Renal cortical epithelial cell (primary cell): ENCODE results near the gene RPL28. TPM values are rescaled to one million over a fixed set of nuclear protein-coding genes. Genes with fewer than 3 reads are reported as not detected.
A peak's percentile ranks its signal among the peaks of the same experiment; 100 is the strongest.
"Not testable (repeated sequence)": the region's sequence is repeated elsewhere in the genome, so short reads cannot be mapped to it uniquely, and the experiment has no call there.

ENCODE experiments used
- DNase-seq: peaks from one replicate; pipeline ENCODE4 v3.0.0-alpha.2; 2011; ENCODE audit warnings: low read depth
- total RNA-seq: library from RNA; depleted of rRNA; stranded (reverse); fragments of >200 nt; gene quantifications from 2 replicates; pipeline ENCODE4 v1.2.3, GENCODE V29; 2014

The RPL28 gene
- total RNA-seq, 1 donor from 2014 or later: 303 TPM

- DNase-seq: no peak
Measured at GRCh38 chr19:55392820-55393761, 7.4 kb downstream of the RPL28 start.

GRCh38 chr19:55398200-55398925, 12.6 kb downstream of the RPL28 start:
- no peak for DNase-seq

DNA sequence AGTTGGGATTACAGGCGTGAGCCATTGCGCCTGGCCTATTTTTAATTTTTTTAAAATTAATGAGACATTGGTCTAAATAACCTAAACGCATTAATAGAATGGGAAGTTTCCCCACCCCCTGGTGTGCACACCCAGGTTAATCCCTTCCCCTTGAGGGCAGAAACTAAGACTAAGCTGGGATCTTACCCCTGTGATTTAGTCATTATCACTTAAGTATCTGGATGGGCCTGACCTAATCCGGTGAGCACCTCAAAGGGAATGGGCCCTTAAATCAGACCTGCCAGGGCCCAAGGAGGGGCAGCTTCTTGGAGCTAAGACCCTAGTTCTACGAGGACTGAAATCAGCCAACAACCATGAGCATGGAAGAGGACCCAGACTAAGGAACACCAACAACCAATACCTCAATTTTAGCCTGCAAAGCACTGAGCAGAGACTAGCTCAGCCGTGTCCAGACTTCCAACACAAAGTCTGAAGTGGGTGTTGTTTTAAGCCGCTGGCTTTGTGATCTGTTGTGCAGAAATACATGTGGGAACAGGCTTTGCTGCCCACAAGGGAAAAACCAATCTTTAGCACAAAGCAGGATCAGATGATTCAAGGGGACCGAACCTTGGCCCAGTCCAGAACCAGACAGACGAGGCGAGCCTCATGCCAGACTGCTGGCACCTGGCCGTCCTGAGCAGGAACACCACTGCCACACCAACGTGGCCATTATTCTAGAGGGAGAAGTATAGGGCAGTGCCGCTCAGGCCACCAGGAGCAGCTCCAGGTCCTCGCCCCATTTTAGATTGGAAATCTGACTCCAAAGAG, 14.8 kb downstream of the RPL28 start:
- no peak for DNase-seq

DNA sequence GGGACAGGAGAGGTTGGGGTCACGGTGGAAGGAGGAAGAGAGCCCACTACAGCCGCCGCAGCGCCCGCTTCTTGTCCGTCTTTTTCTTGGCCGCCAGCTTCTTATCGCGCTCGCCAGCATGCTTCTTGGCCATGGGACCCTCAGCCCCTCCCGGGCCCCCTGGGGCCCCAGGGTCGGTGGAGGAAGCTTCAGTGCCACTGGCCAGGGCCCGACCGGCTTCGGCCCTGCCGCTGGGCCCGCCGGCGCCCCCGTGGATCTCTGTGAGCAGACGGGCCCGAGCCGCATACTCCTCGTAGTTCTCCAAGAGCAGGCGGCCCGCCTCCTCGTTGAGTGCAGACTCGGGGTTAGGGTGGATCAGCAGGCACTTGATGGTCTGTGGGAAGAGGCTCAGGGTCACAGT, 15.7 kb downstream of the RPL28 start:
- not testable (repeated sequence) for DNase-seq

DNA sequence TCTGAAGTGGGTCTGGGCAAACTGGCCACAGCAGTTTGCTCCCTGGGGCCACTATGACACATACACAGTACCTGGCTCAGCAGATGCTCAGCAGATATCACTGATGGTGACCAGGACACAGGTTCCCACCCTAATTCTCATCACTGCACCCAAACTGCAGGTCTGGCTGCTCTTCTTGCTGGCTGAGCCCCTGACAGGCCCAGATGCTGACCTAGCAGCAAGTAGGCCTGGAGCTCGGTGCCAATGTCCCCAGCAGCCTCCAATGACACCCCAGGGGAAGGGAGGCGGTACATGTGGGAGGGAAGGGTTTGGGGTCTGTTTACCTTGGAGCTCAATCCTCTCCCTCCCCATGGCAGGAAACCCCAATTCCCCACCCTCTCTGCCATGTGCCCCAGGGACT, 16.8 kb downstream of the RPL28 start:
- no peak for DNase-seq

DNA sequence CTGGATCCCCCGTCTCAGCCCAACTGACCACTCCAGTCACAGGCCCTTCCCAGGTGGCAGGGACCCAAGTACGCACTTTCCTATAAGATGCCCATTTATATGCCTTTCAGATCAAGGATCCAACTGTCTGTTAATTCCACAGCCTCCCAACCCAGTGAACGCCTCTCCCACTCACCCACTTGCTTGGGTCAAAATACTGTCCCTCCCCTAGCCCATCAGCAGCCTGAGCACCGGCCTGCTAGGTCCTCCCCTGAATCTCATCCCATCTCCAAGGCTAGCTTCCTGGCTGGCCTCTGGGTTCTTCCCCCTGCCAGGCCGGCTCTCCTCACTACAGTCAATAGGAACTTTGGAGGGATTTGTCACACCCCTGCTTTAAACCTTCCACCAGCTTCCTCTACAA, 19.9 kb downstream of the RPL28 start:
- no peak for DNase-seq

DNA sequence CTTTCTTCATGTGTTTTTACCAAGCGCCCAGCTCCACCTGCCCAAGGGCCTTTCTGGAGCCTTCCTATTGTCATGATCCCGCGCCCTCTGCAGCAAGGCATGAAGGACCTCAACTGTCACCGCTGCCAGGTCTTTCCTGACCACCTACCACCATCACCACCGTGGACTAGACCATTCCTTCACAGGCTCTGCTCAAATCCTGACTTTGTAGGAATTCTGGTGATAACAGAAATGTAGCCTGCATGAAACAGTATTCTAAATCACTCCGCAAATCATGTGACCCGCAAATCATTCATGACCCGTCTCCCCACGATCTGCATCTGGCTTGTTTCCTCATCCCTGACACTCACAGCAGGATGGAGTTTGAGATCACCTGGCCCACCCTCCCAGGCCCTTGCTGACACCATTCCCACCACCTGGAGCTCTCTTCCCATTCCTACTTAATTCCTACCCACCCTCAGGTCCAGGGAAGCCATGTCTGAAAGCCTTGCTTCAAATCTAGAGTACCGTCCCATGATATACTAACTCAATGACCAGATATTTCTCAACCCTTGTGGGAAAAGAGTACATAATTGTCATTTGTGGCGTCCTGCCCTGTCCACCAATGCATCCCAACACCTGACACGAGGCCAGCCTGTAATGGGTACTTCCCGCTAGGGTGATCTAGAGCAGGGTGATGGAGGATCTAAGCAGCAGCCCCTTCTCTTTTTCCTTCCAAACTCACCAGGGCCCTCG, 20.5 kb downstream of the RPL28 start:
- DNase-seq: no peak

DNA sequence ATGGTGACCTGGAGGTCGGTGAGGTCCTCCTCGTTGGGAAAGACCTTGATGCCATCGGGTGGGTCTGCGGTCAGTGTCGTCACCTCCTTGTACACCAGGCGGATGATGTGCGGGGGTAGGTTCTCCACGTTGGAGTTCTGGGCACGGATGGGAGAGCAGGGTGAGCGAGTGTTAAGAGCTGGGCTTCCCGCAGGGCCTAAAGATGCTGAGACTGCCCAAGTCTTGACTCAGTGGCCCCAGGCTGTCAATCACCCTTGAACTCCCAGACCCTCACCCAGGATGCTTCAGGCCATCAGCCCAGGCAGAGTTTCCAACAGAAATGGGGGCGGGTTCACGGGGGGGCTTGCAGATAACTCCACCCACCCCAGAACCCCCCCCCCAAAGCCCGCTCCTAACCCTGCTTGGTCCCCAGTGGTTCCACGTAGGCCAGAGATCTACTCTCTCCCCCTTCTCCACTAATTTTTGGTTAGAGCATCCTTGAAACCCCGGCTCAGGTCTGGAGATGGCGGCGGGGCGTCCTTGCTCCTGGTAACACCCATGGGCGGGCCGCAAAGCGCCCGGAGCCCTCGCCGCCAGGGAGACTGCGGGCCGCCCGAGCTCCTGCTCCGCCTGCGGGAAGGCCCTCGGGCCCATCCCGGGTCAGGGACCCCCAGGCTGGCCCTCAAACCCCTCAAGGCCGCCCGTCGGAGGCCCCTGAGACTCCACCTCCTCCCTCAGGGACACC, 21.3 kb downstream of the RPL28 start:
- no peak for DNase-seq

DNA sequence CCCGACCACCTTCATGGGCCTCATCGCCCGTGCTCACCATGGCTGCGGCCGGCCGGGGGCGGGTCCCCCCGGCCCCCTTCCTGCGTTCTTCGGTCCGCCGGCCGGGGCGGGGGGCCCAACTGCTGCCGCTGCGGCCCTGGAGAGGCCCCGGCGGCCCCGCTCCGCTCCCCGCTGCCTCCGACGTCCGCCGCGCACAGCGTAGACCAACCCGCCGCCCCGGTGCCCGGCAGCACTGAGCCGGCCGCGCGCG, 21.7 kb downstream of the RPL28 start, which contains the start of gene UBE2S:
UBE2S (minus strand) TSS at position 239 of the 250 bp plus-strand sequence; CDS start at position 40, 199 bp downstream.
- not testable (repeated sequence) for DNase-seq

DNA sequence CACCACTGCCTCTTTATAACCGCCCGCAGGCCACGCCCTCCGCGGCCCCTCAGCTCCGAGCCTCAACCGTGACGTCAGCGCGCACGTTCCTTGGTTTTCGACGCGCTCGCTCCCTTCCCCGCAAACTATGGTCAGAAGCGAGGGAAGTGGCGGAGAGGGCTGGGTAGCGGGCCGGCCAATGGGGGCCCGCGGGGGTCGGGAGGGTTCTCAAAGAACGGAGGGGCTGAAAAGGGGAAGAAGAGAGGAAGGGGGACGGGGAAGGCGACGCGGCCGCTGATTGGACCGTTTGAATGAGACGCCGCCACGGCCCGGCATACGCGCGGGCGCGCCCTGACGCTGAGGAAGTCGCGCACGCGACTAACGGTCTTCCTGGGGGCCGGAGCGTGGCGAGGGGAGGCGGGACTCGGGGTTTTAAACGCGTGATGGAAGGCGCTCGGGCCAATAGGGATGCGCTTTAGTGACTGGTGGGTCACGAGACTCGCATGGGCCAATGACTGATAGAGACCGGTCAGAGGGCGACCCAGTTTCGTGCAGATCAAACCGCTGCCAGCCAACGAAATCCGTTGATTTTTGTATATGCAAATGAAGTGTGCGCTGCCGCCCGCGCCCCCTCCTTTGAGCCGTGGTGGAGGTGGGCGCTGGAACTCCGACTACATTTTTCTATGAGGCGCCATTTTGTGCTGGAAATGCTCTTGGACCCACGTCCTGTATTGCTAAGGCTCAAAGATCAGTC, 22.2 kb downstream of the RPL28 start:
- DNase-seq: peak; percentile 97

DNA sequence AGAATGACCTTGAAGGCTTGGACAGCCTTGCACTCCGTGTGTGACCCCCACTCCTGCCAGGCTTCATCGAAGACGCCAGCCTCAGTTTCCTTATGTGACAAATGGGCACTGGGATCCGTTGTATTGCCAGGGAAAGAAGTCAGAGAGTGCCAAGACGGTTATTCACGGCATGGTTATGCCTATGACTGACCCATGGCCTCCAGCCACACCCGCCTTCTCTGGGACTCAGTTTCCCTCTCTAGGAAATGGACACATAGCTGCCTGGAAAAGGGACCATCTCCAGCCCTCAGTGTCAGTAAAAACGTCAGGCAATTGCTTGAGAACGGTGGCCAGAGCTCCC, 22.8 kb downstream of the RPL28 start:
- DNase-seq: no peak

GRCh38 chr19:55409179-55409578, 23.4 kb downstream of the RPL28 start:
- not testable (repeated sequence) for DNase-seq

DNA sequence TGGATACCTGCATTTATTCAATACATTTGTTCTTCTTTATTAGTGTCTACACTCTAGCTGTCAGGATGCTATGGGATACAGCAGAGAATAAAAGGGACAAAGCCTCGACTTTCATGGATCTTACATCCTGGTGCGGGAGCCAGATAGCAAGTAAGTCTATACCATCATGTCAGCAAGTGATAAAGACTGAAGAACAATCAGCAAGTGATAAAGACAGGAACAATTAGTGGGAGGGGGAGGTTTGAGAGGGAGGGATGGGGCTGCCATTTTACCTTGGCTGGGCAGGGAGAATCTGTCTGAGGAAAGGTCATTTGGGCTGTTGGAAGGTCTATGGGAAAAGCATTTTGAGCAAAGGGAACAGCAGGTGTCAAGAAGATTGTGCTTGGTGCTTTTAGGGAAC, 24.4 kb downstream of the RPL28 start:
- no peak for DNase-seq

- peak; percentile 74 for DNase-seq
Measured at GRCh38 chr19:55418185-55418584, 32.5 kb downstream of the RPL28 start.

DNA sequence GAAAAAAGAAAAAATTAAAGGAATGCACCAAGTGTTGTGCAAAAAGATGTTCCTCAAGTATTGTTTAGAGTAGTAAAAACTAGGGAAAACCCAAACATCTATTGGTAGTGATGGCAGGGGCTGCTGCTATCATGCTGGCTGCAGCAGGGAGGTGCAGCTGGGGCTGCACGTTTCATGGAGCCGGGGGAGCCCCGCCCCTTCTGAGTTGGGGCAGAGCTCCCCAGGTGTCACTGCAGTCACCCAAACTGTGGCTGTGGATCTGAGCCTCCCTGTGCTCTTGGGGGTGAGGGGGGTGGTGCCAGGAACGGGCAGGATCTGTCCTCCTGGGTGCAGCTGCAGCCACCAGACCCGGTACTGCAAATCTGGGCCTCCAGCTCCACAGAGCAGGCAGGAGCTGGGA, 33.4 kb downstream of the RPL28 start:
- DNase-seq: no peak

DNA sequence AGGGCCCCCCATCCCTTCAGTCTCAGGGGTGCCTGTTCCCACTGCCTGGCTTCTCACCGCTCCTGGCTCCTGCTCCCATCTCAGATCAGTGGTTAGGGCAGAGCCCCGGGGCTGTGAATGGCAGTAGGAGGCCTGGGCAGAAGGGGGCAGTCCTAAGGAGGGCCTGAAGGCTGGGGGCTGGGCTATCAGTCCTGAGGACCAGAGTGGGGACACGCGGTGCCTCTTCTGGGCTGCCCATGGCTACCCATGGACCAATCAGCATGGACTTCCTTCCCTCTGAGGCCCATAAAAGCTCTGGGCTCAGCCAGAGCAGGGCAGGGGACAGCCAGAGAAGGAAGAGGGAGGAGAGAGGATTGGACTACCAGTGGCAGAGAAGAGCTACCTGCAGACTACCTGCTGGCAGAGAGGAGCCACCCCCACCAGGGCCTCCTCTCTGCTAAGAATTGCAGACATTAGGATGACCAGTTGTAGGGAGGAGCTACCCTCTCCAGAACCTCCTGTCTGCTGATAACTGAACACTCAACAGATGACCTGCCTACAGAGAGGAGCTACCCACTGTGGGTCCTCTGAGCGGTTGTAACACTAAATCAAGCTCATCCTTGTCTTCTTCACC, 34.0 kb downstream of the RPL28 start:
- no peak for DNase-seq

DNA sequence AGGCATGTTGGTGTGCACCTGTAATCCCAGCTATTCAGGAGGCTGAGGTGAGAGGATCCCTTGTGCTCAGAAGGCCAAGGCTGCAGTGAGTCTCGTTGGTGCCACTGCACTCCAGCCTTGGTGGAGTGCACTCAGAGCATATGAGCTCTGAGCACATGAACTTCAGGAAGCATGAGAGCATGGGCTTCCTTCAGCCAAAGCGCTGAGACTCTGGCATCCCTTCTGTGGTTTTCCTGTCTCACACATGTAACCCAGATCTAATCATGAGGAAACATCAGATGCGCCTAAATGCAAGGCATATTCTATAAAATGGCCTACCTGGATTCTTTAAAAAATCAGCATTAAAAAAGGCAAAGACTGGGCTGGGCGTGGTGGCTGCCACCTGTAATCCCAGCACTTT, 35.5 kb downstream of the RPL28 start:
- DNase-seq: not testable (repeated sequence)

DNA sequence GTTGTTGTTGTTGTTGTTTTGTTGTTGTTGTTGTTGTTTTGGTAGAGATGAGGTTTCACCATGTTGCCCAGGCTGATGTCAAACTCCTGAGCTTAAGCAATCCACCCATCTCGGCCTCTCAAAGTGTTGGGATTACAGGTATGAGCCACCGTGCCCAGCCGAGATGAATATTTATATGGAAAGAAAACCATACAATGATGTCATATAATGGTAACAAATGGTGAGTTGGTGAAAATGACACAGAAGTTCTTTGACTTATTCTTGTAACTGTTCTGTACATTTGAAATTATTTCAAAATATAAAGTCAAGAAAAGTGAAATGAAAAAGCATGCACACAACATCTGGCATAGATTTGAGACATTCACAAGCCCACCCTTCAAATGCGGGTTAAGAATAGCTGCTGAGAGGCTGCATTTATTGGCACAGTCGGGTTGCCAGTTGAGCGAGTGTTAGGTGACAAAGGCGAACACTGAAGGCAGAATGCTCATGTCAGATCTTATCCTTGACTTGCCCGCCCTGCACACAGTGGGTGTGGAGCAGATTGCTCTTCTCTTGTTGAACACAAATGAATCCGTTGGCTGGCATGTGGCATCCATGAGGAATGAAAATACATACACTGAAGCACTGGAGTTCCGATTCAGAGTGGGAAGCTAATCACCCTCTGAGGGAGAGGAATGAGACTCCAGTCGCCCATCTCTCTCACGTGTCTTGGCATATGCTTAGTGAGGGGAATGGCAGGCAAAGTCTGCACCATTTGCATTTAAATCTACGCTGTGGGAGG, 37.7 kb downstream of the RPL28 start:
- no peak for DNase-seq

GRCh38 chr19:55424518-55424917, 38.8 kb downstream of the RPL28 start:
- DNase-seq: no peak
